NCI-H460 (cell line): ENCODE data around the gene PARP4. TPM values are rescaled to one million over a fixed set of nuclear protein-coding genes. Genes with fewer than 3 reads are reported as not detected.
"Not testable (repeated sequence)": the region's sequence is repeated elsewhere in the genome, so short reads cannot be mapped to it uniquely, and the experiment has no call there.

Source experiments
- DNase-seq: peaks from one replicate; pipeline ENCODE4 v3.0.0-alpha.2; 2016; ENCODE audit warnings: low read depth; ENCODE audit errors: extremely low read depth
- total RNA-seq: library from RNA; depleted of rRNA; stranded (reverse); fragments of >200 nt; shearing (Covaris generic); gene quantifications from 2 replicates; pipeline ENCODE4 v1.2.3, GENCODE V29; 2014

PARP4 gene
- total RNA-seq, 1 experiment from 2014 or later: 80.7 TPM

DNA sequence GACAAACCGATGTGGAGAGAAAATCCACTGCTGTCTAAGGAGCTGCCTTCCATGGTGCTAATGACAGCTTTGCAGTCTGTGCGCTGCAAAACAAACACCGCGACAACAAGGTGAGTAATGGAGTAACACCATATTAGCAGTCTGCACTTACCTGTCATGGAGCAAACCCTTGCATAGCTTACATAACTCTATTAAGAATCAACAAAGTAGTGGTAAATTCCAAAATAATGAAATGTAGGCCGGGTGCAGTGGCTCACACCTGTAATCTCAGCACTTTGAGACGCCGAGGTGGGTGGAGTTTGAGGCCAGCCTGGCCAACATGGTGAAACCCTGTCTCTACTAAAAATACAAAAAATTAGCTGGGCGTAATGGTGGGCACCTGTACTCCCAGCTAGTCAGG is 56.2 kb downstream of the PARP4 start:
- DNase-seq: no peak

DNA sequence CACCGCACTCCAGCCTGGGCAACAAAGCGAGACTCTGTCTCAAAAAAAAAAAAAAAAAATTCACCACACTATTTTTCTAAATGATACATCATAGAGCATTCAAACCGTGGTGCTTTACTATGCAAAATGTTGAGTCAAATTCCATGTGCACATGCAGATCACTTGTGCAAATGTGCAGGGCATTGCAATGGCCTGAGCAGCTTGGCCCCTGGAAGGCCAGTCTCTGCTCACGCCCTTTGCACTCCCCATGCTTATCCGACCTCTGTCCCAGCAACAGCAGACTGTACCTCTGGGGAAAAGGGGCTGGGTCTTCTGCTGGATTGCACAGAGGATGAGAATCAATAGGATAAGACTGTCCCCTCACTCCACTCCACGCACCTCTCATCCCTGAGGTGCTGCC is 58.5 kb downstream of the PARP4 start:
- no peak for DNase-seq

DNA sequence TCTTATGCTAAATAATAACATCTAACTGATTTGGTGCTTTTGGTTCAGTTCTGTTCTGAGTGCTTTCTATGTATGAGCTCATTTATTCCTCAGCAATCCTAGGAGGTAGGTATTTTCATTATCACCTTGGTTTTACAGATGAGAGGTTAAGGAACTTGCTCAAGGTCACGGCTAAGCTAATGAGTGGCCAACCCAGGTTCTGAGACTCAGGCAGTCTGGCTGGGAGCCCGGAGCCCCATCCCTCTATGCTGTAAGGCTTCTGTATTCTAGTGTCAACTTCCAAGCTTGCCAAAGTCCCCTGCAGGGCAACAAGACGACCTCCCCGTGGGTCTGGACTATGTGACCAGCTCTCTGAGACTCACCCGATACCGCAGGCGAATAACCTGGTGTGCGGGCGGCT is 60.5 kb downstream of the PARP4 start:
- DNase-seq: no peak

DNA sequence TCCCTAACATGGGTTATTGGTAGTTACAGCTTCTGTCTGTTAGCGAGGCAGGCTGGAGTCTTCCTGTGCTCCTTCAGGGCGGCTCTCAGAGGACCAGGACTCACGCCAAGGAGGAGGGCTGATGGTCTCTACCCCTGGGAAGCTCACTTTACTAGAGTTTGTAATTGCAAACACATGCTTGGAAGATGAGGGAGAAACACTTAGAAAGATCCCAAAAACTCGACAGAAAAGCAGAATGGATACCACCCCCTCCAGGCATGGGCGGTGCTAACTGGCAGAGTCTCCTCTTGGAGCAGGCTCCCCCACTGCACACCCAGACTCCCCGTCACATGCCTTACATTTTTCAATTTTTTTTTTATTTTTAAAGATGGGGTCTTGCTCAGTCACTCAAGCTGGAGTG is 62.0 kb downstream of the PARP4 start:
- no peak for DNase-seq

DNA sequence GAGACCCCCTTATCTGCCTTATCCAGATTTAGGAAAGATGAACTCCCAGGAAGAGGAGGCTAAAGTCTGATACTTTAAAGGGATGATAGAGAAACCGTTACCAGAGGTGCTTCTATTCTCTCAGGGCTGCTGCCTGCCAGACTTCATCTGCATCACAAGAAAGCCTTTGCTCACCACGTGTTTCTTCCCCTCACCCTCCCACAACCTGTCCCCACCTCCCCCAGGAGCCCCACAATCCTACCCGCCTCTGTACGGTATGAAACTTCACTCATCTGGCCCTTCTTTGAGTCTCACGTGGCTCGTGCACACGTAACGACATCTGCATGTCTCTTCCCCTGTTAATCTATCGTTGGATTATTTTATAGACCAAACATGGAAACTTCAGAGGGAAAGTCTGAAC is 67.7 kb downstream of the PARP4 start:
- DNase-seq: not testable (repeated sequence)

DNA sequence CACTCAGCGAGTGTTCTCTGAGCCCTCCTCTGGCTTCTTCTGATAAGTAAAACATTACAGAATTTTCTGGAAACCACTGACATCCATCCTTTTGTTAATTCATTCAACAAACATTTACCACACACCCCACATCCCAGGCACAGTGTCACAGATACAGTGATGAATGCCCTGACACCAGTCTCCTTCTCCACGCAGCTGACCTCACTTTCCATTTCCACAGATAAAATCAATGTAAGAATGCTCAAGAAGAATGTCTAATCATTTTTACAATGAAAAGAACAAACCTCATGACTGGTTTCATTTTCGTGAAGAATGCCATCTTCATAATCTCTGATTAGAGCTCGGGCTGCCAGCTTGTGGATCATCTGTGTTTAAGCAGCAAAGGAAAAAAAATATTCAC is 69.2 kb downstream of the PARP4 start:
- DNase-seq: no peak

DNA sequence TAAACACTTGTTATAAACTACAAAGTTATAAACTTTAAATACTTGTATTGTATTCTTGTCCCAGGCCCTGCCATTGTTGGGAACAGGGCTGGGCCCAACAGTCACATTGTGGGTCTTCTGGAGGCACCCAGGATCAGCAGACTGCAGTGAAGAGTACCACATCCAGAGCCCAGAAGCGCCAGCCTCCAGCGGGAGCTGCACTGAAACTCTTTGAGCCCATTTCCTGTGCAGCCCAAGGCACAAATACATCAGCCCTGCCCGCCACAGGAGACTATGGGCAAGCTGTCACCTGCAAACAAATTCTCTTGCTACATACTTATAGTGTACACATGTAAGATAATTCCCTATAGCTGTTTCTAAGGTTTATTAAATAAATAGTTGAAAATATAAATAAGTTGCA is 86.5 kb downstream of the PARP4 start:
- DNase-seq: not testable (repeated sequence)

DNA sequence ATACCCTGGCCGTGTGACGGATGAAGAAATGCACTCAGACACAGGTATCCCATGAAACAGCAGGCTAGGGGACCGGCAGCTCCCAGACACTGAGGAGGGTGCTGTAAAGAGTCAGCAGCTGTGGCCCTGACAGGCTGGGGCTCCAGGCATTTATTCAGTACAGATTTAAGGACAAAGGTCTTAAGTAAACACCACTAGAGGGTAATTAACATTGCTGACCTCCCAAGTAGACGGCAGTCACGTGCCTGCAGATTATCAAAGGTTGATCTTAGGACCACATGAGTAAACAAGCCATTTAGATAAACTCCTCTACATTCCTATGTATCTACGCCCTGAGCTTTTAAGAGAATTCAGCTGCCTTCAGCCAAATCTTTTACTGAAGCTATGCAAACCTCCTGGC is 92.9 kb downstream of the PARP4 start:
- not testable (repeated sequence) for DNase-seq

DNA sequence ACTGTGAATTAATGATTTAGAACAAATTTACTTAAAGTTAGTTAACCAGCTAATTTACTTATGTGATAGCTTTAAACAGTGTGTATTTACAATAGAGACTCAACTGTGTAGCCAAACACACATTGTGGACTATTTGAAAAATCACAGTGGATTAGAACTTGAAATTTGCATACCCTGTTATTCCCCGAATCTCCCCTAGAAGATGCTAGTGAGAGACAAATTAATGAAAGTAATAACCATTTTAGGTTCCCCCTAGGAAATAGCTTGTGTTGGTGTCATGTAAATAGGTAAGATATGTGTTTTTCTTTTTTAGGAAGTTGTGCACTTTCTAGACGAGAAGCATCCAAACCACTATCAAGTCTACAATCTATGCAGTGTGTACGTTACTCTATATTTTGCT is 104.7 kb downstream of the PARP4 start:
- DNase-seq: no peak

DNA sequence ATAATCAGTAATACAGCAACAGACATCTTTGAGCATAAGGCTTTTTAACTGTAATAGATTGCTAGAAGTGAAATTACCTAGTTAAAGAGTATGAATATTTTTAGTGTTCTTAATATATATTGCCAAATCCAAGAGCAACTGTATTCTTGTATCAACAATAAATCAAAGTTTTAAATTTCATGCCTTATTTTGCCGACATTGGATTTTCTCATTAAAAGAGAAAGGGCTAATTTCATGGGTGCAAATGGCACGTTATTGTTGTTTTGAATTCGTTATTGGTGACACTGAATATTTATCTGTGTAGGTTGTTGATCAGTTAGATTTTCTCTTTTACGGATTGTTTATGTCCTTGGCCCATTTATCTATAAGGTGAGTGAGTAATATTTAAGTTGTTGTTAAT is 106.1 kb downstream of the PARP4 start:
- no peak for DNase-seq

DNA sequence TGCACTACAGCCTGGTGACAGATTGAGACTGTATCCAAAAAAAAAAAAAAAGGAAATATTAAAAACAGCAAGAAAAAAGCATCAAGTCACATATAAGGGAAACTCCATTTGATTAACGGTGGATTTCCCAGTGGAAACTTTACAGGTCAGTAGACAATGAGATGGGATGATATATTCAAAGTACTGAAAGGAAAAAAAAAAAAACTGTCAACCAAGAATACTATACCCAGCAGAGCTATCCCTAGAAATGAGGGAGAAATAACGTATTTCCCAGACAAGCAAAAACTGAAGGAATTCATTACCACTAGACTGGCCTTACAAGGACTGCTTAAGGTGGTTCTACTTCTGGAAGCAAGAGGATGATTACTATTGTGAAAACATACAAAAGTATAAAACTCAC is 115.8 kb downstream of the PARP4 start:
- DNase-seq: no peak

DNA sequence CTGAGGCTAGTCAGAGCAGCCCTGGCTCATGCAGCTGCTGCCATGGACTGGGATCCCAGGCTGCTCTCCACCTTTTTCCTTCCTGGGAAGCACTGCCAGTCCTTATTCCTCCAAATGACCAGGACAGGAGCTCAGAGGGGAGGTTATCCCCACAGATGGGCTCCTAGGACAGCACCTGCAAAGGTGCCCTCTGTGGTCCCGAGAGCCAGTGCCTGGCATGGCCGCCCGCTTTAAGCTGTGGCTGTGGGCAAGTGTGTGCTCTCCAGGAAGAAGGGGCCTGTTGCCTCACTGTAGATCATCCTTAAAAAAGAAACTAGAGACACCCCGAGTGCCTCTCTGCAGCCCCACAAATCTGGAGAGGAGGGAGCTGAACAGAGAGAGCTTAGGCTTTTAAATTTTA is 119.6 kb downstream of the PARP4 start:
- no peak for DNase-seq

DNA sequence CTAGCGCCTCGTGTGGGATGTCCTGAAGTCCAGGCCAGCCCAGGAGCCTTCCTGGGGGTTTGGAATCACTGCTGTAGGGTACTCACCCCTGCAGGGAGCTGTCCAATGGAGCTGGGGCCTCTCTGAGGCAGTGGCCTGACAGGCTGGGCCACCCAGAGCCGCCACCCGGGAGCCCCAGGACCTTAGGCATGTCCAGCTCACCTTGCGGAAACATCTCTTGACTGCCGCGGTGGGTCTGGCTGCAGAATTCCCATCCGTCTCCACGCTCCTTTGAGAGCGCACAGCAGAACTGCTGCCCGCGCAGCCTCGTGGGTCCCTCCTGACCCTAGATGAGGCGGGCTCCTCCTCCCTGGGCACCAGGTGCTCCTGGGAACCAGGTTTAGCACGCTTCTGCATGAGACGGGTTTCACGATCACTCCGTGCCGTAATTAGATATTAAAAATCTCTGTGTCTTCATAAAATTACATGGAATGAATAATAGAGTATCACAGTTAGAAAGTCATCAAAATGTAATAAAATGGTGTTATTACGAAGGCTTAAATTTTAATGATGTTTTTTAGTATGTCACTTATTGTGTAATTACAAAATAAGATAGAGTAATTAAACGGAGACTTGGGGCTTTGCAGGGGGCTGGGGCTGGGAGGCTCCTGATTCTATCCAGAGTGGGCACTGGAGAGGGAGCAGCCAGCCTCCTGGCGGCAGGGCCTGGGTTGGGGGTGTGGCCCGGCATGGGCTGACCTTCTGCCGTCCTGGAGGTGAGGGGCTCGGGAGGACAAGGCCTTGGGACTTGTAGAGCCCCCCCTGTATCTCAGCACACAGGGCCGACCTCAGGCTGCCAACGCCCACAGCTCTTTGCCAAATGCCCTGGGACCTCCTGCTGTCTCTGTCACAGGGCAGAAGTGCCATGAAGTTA is 120.6 kb downstream of the PARP4 start:
- not testable (repeated sequence) for DNase-seq

DNA sequence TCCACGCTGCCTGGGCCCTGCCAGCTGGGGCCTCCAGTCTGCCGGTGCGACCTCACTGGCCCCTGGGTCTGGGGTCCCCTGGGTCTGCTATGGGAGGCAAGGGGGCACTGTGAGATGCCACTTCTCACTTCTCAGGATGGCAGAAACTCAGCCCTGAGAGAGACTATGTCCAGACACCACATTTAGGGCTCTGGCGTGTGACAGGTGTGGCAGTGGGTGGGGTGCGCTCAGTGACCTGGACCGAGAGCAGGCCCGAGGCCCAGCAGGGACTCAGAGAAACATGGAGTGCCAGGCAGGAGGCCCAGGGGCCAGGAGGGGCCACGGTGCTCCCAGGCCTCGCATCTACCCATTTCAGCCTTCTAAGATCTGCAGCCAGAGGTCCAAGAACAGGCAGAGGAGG is 121.8 kb downstream of the PARP4 start:
- DNase-seq: not testable (repeated sequence)

DNA sequence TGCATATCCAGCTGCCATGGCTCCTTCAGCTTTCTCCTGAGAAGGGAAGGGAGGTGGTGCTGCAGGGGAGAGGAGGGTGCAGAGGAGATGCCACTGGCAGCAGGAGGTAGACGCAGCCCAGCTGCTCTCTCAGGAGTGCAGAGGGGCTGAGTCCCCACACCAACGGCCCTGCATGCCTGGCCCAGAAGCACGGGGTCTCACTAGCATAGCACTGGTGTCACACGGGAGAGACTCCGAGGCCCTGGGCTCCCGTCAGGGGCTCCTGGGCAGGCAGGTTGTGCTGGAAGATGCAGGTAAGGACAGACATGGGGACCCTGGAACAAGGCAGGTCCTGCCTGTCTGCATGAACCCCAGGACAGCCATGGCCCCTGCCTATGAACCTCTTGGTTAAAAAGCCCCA is 123.1 kb downstream of the PARP4 start:
- DNase-seq: no peak

DNA sequence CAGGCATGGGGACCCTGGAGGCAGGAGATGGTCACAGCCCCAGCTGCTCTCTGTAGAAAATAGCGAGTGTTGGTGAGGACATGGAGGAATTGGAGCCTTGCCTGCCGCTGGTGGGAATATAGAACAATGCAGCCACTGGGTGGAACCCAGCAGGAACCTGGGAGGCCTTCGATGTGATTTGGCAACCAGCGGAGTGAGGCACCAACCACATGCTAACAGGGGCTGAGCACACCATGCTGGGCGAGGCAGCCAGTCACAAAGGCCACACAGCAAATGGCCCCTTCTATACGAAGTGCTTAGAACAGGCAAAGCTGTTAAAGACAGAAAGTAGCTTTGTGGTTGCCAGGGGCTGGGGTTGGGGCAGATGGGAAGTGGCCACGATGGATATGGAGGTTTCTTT is 123.8 kb downstream of the PARP4 start:
- DNase-seq: not testable (repeated sequence)

DNA sequence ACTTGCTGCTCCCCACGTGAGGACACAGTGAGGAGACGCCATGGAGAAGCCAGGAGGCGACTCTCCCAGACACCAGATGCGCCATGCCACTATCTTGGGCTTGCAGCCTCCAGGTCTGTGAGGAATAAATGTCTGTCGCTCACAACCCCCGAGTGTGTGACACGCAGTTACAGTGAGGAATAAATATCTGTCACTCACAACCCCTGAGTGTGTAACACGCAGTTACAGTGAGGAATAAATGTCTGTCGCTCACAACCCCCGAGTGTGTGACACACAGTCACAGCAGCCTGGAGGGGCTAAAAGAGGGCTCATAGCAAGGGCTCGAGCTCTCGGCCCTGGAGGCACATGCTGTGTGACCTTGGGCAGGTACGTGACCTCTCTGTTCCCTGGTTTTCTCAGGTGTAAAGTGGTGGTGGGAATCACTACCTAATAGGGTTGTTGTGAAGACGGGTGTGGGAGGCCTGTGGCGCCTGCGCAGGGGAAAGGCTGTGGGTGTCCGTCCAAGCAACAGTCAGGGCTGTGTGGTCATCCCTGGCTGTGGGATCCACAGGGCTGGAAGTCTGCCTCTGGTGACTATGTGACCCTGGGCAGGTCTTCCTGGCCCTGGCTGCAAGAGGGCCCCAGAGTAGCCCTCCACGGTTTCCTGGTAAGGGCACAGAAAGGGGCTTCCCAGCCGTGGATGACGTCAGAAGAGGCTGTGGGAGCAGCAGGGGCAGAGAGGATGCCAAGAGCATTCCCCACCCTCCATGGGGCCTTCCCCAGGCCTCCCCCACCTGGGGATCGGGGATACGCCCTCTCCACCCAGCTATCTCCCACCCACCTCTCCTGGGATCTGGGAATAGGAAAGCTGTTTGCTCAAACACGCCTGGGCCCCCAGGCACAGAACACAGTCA is 125.5 kb downstream of the PARP4 start:
- DNase-seq: no peak

DNA sequence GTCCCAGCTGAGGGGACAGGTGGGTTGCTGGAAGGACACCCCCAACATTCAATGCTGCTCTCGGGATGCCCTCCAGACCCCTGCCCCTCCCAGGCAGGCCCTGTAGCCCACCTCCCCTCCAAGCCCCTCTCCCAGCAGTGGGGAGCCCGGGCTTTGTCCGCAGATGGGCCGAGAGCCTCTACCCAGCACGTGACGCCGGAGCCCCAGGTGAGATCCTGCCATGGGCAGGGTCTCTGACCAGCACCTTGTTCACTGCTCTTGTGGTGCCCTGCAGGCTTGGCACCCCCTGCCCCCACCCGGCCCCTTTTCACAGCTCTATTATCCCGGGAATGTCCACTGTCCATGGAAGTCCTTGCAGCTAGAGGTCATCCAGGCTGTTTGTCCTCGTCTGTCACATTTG is 126.7 kb downstream of the PARP4 start:
- DNase-seq: no peak

DNA sequence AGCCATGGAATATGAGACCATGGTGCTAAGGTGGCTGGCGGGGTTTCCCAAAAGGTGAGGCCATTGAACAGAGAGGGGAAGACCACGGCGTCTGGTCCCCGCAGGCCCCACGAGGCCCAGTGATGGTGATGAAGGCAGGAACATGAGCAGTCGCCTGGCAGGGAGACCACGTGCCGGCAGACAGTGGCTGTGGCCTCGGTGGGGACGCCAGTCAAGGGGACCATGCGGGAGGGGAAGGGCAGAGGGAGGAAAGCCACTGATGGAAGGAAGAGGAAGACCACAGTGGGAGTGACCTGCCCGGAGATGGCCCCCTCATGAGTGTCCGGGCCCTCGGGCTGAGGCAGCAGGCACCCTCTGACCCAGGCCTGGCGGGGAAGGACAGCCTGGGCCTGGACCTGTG is 127.6 kb downstream of the PARP4 start:
- not testable (repeated sequence) for DNase-seq

DNA sequence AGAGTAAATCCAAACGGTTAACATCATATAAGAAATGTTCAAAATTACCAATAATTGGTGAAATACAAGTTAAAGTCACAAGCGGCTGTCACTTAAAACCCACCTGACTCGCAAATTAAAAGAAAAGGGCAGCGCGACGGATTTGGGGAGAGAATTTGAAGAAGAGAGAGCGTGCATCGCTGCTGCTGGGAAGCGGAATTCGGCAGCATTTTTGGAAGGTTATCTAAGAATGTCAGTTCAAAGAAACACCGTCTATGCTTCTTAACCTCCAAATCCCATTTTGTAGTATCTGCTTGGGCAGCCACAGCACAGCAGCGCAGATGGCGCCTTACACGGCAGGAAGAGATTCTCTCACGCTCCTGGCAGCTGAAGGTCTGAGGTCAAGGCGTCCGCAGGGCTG is 128.5 kb downstream of the PARP4 start:
- DNase-seq: not testable (repeated sequence)

DNA sequence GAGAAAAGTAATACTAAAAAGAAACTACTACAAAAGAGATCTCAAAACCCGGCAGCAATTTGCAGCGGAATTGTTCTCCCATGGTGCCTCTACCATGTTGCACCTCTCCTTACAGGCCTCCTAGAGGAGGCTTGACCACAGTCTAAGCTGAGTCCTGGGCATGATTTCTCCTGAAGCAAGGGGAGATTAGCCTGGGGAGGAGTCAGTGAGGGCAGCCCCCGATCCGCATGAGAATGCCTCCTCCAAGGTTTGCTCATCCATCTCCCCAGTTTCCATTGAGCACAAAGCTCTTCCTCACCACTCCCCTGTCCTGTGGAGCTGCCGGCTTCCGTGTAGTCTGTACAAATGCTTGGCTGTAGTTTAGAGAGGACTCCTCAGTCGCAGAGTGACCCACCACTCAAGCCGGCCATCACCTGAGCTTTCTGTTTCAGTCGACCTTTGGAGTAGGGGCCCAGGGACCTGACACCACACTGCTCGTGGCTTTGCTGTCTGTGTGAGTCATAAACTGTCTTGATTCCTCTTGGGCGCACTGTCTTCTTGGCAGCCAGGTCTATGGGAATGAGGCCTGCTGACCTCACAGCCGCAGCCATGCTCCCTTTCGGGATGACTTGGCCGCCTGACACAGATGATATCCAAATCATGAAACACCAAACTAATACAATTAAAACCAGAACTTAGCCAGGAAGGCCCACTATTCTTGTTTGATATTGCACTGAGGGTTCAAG is 130.9 kb downstream of the PARP4 start:
- DNase-seq: no peak
